ELF-1 (cell line): Measurements from ENCODE around the gene ZNF76.

Experiments
- DNase-seq: peaks from one replicate; pipeline ENCODE4 v3.0.0-alpha.2; 2016; ENCODE audit warnings: low read depth, low spot score

ZNF76 gene

DNA sequence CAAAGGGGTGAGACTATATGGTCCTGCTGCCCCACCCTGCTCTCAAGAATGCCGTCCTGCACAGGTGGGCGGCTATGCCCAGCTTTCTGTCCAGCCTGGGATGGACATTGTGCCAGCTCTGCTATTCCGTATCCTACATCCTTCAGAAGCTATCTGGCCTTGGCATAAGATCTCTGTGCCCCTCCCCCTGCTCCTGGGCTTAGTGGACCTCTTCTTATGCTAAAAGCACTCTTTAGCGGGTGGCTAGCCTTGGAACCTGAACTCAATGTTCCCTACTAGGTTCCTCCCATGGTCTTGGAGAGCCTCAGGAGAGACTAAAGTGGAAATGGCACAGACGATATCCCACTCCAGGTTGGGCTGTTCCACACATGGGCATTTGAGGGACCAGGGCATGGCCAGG is 23.3 kb upstream of the ZNF76 start:
- no peak for DNase-seq

GRCh38 chr6:35237476-35237875 is 22.1 kb upstream of the ZNF76 start:
- DNase-seq: peak; percentile 79

GRCh38 chr6:35238843-35239289 is 20.7 kb upstream of the ZNF76 start:
- DNase-seq: peak; percentile 89

- DNase-seq: no peak
These were observed 20.0 kb upstream of the ZNF76 start for GRCh38 chr6:35239581-35239980.

- peak; percentile 93 for DNase-seq
These were observed 18.4 kb upstream of the ZNF76 start for GRCh38 chr6:35240838-35241801.

DNA sequence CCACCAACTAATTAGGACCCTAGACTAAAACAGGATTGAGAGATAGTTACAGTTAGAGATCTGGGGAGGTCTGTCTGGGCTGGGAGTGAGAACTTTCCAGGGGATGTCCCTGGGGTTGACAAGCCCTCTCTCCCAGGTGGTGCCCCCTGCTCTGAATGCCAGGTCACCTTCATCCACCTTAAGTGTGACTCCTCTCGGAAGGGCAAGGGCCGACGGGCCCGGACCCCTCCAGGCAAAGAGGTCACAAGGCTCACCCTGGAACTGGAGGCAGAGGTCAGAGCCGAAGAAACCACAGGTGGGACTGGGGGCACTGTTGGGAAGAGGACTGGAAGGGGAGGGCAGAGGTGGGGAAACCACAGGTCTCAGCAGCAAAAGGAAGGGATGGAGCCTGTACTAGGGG is 17.0 kb upstream of the ZNF76 start:
- no peak for DNase-seq

DNA sequence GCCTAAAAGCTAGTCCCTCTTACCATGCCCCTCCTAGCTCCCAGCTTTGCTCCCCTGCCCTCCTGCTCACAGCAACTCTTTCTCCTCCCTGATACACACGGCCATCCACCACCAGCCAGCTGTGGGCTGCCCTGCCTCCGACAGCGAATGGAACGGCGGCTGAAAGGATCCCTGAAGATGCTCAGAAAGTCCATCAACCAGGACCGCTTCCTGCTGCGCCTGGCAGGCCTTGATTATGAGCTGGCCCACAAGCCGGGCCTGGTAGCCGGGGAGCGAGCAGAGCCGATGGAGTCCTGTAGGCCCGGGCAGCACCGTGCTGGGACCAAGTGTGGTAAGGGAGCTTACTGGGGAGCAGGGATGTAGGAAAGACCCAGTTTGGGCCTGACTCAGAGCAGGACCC is 16.6 kb upstream of the ZNF76 start:
- DNase-seq: no peak

DNA sequence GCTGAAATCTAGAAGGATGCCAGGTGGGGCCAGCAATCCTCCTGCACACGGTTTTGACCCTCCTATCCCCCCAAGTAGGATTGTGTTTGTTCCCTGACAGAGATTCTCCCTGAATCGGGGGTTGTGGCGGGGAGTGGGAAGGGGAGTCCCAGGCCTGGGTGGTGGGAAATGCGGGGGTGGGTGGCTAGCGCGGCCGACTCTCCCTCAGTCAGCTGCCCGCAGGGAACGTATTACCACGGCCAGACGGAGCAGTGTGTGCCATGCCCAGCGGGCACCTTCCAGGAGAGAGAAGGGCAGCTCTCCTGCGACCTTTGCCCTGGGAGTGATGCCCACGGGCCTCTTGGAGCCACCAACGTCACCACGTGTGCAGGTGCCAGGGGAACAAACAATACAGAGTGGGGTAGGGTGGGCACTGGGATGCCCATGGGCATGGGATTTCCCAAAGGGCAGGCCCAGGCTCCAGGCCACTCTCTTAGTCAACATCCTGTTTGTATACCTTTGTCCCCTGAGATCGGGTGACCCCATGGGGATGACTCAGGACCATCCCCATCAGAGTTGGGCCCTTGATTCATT is 16.1 kb upstream of the ZNF76 start:
- DNase-seq: no peak

- no peak for DNase-seq
These were observed 15.0 kb upstream of the ZNF76 start for GRCh38 chr6:35244551-35244950.

DNA sequence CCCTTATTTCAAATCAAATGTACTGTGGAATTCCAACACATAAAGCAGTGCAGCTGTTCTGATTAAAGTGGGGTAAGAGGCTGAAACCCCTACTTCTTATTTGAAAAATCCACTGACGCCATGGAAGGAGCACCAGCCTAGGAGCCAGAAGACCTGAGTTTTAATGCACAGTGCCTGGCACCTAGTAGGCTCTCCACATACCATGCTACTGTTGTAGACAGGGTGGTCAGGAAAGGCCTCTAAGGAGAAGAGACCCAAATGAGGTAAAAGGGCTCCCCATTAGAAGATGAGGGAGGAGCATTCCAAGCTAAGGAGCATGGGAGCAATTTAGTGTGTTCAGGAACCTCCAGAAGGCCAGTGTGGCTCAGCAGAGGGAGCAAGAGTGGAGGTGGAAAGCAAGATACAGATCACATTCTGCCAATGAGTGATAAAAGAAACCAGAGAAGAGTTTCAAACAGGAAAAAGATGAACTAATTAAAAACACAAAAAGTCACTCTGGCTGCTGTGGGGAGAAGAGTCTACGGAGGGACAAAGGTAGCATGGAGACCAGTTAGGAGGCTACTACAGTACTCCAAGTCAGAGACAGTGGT is 11.8 kb upstream of the ZNF76 start:
- no peak for DNase-seq

GRCh38 chr6:35248300-35248699 is 11.2 kb upstream of the ZNF76 start:
- DNase-seq: no peak

DNA sequence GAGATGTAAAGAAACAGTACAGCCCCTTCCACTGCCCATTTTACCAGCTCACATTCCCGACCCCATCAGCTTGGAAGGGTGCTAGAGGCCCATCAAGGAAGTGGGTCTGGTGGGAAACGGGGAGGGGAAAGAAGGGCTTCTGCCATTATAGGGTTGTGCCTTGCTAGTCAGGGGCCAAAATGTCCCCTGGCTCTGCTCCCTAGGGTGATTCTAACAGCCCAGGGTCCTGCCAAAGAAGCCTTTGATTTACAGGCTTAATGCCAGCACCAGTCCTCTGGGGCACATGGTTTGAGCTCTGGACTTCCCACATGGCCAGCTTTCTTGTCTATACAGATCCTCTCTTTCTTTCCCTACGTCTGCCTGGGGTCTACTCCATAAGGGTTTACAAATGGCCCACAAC is 10.6 kb upstream of the ZNF76 start:
- no peak for DNase-seq

DNA sequence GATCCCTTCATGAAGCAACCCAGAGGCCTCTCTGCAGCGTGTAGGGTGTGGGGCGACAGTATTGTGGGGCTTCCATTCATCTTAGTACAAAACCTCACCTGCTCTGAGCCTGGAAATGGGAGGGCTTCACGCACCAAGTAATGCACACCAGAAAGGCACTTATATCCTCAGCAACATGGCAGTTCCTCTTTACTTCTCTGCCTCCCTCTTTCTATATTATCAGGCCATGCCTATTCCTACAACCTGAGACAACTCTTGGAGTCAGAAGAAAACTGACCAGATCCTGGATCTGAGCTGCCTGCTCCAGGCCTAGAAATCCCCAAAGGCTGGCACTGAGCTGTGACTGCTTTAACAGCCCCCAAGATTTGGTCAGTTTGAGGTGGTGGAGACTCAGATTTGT is 7.6 kb upstream of the ZNF76 start:
- no peak for DNase-seq

DNA sequence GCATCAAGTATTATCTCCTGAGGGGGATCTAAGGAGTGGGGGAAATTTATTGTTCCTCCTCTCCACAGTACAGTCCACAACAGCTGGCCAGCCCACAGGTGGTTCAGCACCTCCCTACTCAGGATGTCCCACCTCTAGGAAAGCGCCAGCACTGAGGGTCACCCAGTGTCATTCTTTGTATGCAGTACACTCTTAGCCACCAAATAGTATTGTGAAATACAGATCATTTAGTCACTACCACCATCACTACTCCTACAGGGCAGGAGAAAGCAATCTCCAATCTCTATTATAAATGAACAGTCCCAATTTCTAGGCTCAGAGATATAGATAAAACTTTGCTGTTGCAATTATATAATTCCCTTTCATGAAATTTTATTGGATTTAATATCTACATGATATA is 6.3 kb upstream of the ZNF76 start:
- DNase-seq: no peak

- DNase-seq: no peak
These were observed 1.2 kb upstream of the ZNF76 start for GRCh38 chr6:35258336-35258735.

DNA sequence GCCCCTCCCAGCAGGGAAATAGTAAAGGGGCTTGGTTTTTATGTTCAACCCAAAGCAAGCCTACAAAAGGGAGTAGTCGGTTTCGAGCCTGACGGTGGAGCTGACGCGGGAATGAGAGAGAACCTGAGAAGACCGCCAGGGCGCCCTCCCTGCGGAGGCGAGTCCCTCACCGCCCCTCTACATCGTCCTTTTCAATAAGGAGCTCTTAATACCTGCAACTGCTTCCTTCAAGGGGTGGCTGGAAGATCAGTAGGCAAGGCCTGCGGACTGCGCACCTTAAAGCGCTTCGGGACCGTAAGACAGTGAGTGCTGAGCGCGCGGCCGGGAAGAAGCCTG is 709 bp upstream of the ZNF76 start:
- DNase-seq: no peak

- no peak for DNase-seq
These were observed 534 bp downstream of the ZNF76 start for GRCh38 chr6:35259948-35260590.

DNA sequence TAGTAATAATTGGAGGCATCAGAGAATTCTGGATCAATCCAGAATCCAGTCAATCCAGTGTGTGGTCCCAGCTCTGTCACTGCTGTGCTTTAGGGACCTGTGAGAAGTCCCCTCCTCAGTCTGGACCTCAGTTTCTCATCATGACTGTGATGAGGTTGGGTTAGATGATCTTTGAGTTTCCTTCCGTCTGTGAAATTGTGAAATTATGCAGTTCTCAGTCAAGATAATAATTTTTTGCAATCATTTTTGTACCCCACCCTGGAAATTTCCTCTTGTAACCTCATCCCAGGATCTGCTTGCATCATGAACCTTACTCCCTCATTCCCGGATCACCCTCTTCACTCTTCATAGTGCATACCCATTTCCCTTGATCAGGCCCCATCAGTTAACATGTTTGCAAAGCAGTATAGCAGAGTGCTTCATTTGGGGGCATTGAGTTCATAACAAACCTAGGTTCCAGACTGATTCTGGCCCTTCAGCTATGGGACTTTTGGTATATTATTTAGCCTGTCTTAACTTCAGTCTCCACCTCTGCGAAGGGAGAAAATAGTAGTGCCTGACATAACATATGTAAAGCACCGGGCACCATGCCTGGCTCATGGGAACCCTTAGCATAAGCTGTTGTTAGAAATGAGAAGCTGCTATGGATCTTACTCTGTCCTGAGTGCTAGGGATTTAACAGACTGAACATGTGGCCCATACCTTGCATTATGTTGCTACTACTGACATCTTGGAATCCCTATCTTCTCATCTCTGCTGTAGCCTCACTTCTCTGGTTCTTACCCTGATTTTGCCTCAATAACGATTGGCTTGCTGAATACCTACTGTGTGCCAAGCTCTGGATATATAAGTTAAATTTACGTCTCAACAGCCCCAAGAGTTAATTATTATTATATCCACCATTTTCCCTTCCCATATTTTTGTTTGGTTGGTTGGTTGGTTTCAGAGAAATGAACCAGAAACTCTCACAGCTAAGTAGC is 1.3 kb downstream of the ZNF76 start:
- no peak for DNase-seq

- DNase-seq: no peak
These were observed 3.1 kb downstream of the ZNF76 start for GRCh38 chr6:35262596-35262995.

- no peak for DNase-seq
These were observed 5.2 kb downstream of the ZNF76 start for GRCh38 chr6:35264550-35265274.

GRCh38 chr6:35265523-35265922 is 6.0 kb downstream of the ZNF76 start:
- no peak for DNase-seq
